ENCODE data around the gene UBQLN2.
A peak's percentile ranks its signal among the peaks of the same experiment; 100 is the strongest.
"Not testable (repeated sequence)": the region's sequence is repeated elsewhere in the genome, so short reads cannot be mapped to it uniquely, and the experiment has no call there.

UBQLN2 gene

GRCh38 chrX:56563231-56564161 is at the start of gene UBQLN2:
TSS of gene UBQLN2 (plus strand) at chrX:56563627. CDS start at chrX:56563874, 247 bp downstream.
- peak; percentile 76 for DNase-seq (ENCODE audit: low spot score)

DNA sequence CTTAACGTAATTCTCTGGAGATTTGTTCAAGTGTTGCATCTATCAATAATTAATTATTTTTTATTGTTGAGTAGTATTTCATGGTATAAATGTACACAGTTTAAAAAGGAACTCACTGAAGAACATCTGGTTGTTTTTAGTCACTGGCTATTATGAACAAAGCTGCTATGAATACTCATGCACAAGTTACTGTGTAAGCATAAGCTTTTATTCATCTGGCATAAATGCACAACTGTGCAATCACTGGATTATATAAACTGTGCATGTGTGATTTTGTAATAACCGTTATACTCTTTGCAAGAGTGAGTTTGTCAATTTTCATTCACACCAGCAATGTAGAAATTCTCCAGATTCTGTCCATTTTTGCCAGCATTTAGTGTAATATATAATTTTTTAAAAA is 43.8 kb upstream of the UBQLN2 start:
- DNase-seq (ENCODE audit: low spot score) = no peak

- not testable (repeated sequence) for DNase-seq (ENCODE audit: low spot score)
Observed at GRCh38 chrX:56529482-56530007, 33.9 kb upstream of the UBQLN2 start.

GRCh38 chrX:56530011-56530410 is 33.4 kb upstream of the UBQLN2 start:
- DNase-seq (ENCODE audit: low spot score) = no peak

DNA sequence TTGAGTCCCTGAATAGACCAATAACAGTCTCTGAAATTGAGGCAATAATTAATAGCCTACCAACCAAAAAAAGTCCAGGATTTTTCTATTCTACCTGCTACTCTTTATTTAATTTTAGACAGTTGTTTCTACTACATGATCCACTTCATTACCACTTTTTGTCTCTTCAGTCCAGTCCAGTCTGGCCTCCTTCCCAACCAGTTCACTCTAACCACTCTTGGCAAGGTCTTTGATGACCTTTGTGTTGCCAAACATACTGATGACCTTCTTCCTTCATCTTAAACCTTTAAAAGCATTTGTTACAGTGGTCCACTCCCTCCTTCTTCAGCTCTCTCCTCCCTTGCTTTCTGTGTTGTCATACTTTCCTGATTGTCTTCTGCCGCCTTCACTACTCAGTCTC is 12.8 kb upstream of the UBQLN2 start:
- DNase-seq (ENCODE audit: low spot score) = no peak

DNA sequence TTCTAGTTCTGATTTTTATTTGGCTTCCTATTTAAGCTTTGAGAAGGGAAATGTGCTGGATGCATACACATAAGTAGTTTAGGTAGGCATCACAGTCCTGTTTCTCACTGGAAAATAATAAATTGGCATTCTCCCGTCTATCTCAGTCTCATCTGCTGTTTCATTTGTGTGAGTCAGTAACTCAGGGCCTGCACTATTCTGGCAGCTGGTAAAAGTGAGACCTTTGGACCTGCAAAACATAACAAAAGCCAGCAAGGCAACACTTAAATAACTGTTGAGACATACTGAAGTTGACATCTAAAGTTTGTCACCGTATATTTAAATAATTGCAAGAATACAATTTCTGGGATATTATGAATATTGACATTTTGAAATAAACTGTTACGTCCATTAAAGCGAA is 8.6 kb upstream of the UBQLN2 start:
- no peak for DNase-seq (ENCODE audit: low spot score)

GRCh38 chrX:56557376-56557929 is 6.0 kb upstream of the UBQLN2 start:
- no peak for DNase-seq (ENCODE audit: low spot score)

GRCh38 chrX:56564164-56564885 is 898 bp downstream of the UBQLN2 start:
- DNase-seq (ENCODE audit: low spot score) = peak; percentile 28

- peak; percentile 12 for DNase-seq (ENCODE audit: low spot score)
Observed at GRCh38 chrX:56564921-56565840, 1.8 kb downstream of the UBQLN2 start.

DNA sequence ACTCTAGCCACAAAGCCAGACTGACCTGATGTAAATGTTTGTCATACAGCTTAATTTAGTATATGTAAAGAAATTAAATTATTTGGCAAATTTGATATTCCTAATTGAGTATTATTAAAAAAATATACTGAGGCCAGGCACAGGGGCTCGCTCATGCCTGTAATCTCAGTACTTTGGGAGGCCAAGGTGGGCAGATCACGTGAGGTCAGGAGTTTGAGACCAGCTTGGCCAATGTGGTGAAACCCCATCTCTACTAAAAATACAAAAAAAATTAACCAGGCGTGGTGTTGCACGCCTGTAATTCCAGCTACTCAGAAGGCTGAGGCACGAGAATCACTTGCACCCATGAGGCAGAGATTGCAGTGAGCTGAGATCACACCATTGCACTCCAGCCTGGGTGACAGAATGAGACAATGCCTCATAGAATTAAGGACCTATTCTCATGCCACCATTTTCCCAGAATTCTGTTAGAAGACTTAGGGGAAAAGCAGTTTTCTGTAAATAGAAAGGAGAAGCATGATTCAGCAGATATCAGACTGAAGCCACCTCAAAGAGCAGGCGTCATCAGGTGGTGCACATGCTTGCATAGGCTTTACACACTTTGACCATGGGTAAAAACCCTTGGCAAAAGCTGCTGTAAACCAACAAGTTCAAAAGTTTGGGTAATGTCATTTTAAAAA is 6.1 kb downstream of the UBQLN2 start:
- peak; percentile 13 for DNase-seq (ENCODE audit: low spot score)

- DNase-seq (ENCODE audit: low spot score) = no peak
Observed at GRCh38 chrX:56572975-56573374, 9.5 kb downstream of the UBQLN2 start.

GRCh38 chrX:56574861-56575260 is 11.4 kb downstream of the UBQLN2 start:
- DNase-seq (ENCODE audit: low spot score) = no peak

- DNase-seq (ENCODE audit: low spot score) = no peak
Observed at GRCh38 chrX:56576721-56577120, 13.3 kb downstream of the UBQLN2 start.

DNA sequence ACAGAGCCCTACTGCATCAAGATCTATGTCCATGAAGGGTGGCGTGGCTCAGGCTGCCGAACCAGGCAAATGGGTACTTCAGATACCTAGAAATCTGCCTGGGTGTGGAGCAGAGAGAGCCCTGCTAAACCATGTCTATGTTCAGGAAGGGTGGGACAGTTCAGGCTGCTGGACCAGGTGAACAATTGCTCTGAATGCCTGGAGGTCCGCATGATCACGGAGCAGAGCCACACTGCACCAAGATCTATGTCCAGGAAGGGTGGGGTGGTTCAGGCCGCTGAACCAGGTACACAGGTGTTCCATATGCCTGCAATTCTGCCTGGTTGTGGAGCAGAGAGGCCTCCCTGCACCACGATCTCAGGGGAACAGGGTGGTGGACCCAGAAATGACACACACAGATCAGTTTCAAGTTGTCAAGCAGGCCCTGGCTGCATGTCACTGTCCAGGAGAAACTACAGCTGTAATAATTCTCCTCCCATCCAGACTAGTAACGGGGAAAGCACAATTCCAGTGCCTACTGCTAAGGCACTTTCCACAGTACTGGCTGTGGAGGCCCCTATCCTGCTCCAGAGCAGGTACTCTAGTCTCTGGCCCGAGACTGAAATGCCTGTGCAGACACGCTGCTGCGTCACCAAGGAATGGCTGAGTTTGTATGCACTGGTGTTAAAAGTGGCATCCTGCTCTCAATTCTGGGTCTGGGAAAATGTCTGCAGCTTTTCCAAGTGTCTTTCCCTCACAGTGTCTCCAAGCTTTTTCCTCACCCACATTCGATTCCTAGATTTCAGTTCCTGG is 25.2 kb downstream of the UBQLN2 start:
- no peak for DNase-seq (ENCODE audit: low spot score)

- not testable (repeated sequence) for DNase-seq (ENCODE audit: low spot score)
Observed at GRCh38 chrX:56591830-56592229, 28.4 kb downstream of the UBQLN2 start.

- DNase-seq (ENCODE audit: low spot score) = no peak
Observed at GRCh38 chrX:56600141-56600540, 36.7 kb downstream of the UBQLN2 start.

DNA sequence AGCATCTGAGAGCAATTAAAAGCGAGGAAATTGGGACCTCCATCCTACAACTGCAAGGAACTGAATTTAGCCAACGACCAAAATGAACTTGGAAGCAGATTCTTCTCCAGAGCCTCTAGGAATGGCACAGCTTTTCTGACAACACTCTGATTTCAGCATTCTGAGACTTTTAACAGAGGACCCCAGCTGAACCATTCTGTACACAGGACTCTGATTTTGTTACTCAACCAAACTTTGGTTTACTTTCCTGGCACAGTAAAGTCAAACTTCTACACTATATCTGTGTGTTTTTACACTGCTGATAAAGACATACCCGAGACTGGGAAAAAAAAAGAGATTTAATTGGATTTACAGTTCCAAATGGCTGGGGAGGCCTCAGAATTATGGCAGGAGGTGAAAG is 37.6 kb downstream of the UBQLN2 start:
- DNase-seq (ENCODE audit: low spot score) = no peak

DNA sequence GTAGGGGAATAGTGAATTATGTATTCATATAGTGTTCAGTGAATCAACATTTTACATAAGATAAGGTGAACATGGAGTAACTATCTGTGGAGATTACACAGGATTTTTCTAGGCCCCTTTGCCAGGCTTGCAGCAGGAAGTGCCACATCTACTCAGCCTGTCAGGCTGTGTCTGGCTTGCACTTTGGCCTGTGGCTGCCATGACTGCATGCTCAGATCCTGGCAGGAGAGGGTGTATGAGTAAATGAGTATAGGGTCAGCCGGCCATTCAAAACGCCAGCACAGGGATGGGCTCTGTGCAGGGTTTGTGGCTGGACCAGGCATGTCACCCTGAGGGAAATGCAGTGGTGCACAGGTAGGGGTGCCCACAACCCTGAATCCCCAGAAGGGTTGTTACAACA is 51.9 kb downstream of the UBQLN2 start:
- DNase-seq (ENCODE audit: low spot score) = no peak

All from putamen (tissue), 1 donor.